Neural cell (in vitro differentiated cells): Measurements from ENCODE around the gene RCSD1. TPM values are rescaled to one million over a fixed set of nuclear protein-coding genes. Genes with fewer than 3 reads are reported as not detected.

Source experiments
- H2AFZ ChIP-seq: fragments of 200-600, 300-800 bp; sonication (generic), shearing (Covaris generic); 2 replicates; pipeline ENCODE4 v1.6.0; 2014; ENCODE audit warnings: low read depth, mild to moderate bottlenecking, antibody characterized with exemption, low read length, moderate library complexity
- H3F3A ChIP-seq: fragments of 200-600 bp; shearing (Covaris generic); 2 replicates; pipeline ENCODE4 v1.6.1; 2016; ENCODE audit warnings: mild to moderate bottlenecking, moderate library complexity, mixed read lengths, antibody characterized with exemption, low read length; ENCODE audit not compliant: insufficient read depth, poor library complexity, severe bottlenecking
- H3K27ac ChIP-seq: fragments of 200-600, 300-800 bp; sonication (generic), shearing (Covaris generic); 2 replicates; pipeline ENCODE4 v1.5.1; 2014; ENCODE audit warnings: mild to moderate bottlenecking, low read length, moderate library complexity
- H3K27me3 ChIP-seq: fragments of 300-800, 200-600 bp; sonication (generic), shearing (Covaris generic); 2 replicates; pipeline ENCODE4 v1.6.0; 2014; ENCODE audit warnings: mild to moderate bottlenecking, low read depth, low read length, moderate library complexity; ENCODE audit not compliant: insufficient read depth
- H3K36me3 ChIP-seq: fragments of 300-800, 200-600 bp; sonication (generic), shearing (Covaris generic); 2 replicates; pipeline ENCODE4 v1.5.1; 2014; ENCODE audit warnings: mild to moderate bottlenecking, antibody characterized with exemption, low read length, moderate library complexity; ENCODE audit not compliant: insufficient read depth
- H3K4me2 ChIP-seq: fragments of 300-800, 200-600 bp; sonication (generic), shearing (Covaris generic); 2 replicates; pipeline ENCODE4 v1.6.0; 2014; ENCODE audit warnings: mild to moderate bottlenecking, low read length
- H3K4me3 ChIP-seq: fragments of 300-800, 200-600 bp; sonication (generic), shearing (Covaris generic); 2 replicates; pipeline ENCODE4 v1.5.1; 2014; ENCODE audit warnings: mild to moderate bottlenecking, low read length, moderate library complexity
- H3K79me2 ChIP-seq: fragments of 200-600 bp; shearing (Covaris generic); replicated peaks from 2 replicates; pipeline ENCODE4 v1.6.0; 2014; ENCODE audit warnings: mild to moderate bottlenecking, low read length, moderate library complexity; ENCODE audit not compliant: insufficient read depth
- H3K9ac ChIP-seq: fragments of 300-800, 200-600 bp; sonication (generic), shearing (Covaris generic); 2 replicates; pipeline ENCODE4 v1.6.1; 2016; ENCODE audit warnings: mild to moderate bottlenecking, low read length, mixed read lengths
- H3K9me2 ChIP-seq: fragments of 200-600 bp; shearing (Covaris generic); 2 replicates; pipeline ENCODE4 v1.6.1; 2016; ENCODE audit warnings: mild to moderate bottlenecking, low read length, mixed read lengths; ENCODE audit not compliant: insufficient read depth
- H3K9me3 ChIP-seq: fragments of 200-600, 300-800 bp; sonication (generic), shearing (Covaris generic); 2 replicates; pipeline ENCODE4 v1.6.1; 2016; ENCODE audit warnings: mild to moderate bottlenecking, mixed run types, low read length, moderate library complexity, mixed read lengths
- H4K20me1 ChIP-seq: fragments of 200-600 bp; shearing (Covaris generic); 2 replicates; pipeline ENCODE4 v1.6.1; 2016; ENCODE audit warnings: mild to moderate bottlenecking, mixed run types; ENCODE audit not compliant: insufficient read depth
- EP300 ChIP-seq: fragments of 450-650 bp; conservative IDR thresholded peaks from 2 replicates; pipeline ENCODE4 v1.6.1; 2014; ENCODE audit warnings: antibody characterized with exemption, mild to moderate bottlenecking, moderate library complexity; ENCODE audit not compliant: poor library complexity, severe bottlenecking
- EZH2 ChIP-seq: fragments of 200-600, 300-800 bp; shearing (Covaris generic), sonication (generic); IDR thresholded peaks from 2 replicates; pipeline ENCODE4 v1.6.1; 2014; ENCODE audit warnings: antibody characterized with exemption, low read length, borderline replicate concordance, mild to moderate bottlenecking; ENCODE audit not compliant: insufficient read depth, poor library complexity, severe bottlenecking
- MXI1 ChIP-seq: fragments of 450-650 bp; conservative IDR thresholded peaks from 2 replicates; pipeline ENCODE4 v1.6.1; 2014; ENCODE audit warnings: antibody characterized with exemption, mild to moderate bottlenecking; ENCODE audit not compliant: poor library complexity, severe bottlenecking
- POLR2AphosphoS5 ChIP-seq: IDR thresholded peaks from 2 replicates; pipeline ENCODE4 v1.6.1; 2012
- RAD21 ChIP-seq: fragments of 450-650 bp; conservative IDR thresholded peaks from 2 replicates; pipeline ENCODE4 v1.6.1; 2014; ENCODE audit warnings: antibody characterized with exemption, mild to moderate bottlenecking, moderate library complexity
- SMC3 ChIP-seq: fragments of 450-650 bp; conservative IDR thresholded peaks from 2 replicates; pipeline ENCODE4 v1.6.1; 2014; ENCODE audit warnings: antibody characterized with exemption, mild to moderate bottlenecking, moderate library complexity; ENCODE audit not compliant: poor library complexity
- TAF1 ChIP-seq: IDR thresholded peaks from 2 replicates; pipeline ENCODE4 v1.6.1; 2012; ENCODE audit warnings: low read depth
- polyA plus RNA-seq: library from polyadenylated mRNA; depleted of rRNA; stranded (reverse); fragments of >200 nt; gene quantifications from 2 replicates; pipeline ENCODE4 v1.2.3, GENCODE V29; 2014
- TF ChIP-seq, protein P1 (sequence below): fragments of 450-650 bp; IDR thresholded peaks from 2 replicates; pipeline ENCODE4 v1.5.1; 2014; ENCODE audit warnings: antibody characterized with exemption, mild to moderate bottlenecking, moderate library complexity; ENCODE audit not compliant: poor library complexity, severe bottlenecking
- TF ChIP-seq, protein P2 (sequence below): IDR thresholded peaks from 2 replicates; pipeline ENCODE4 v1.6.1; 2012; ENCODE audit warnings: borderline replicate concordance

Gene RCSD1
- polyA plus RNA-seq, 1 donor from 2014 or later, result not detected

DNA sequence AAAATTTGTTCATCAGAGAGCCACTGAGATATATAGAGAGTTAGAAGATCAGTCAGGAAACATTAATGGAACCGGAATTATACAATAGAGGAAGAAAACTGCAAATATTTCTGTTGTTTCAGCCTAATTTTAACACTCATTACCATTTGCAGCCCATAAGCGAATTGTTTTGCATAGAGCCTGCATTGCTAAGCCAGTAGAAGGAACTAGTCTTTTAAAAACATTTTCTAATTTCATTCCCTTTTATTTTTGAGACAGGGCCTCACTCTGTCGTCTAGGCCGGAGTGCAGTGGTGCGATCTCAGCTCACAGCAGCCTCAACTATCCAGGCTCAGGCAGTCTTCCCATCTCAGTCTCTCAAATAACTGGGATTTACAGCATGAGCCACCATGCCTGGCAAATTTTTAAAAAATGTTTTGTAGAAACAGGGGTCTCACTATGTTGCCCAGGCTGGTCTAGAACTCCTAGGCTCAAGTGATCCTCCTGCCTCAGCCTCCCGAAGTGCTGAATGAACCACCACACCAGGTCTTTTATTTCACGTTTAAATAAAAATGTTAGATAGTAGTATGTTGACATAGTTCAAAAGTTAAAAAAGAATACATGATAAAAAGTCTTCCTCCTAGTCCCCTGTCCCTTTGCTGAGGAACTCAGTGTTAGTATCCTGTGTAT lies 117.1 kb downstream of the RCSD1 start:
- Histone ChIP-seq H3K27me3 (no peaks in the 10 kb centered on the region), H4K20me1 (no peaks in the 10 kb centered on the region), H3F3A (no peaks in the 10 kb centered on the region), H3K36me3 (no peaks in the 10 kb centered on the region), H3K27ac (no peak overlapping the region), H3K4me2 (no peak overlapping the region), H3K79me2 (peaks cover 18% of the 10 kb centered on the region), H3K4me3 (no peak overlapping the region), H3K9me2 (no peaks in the 10 kb centered on the region), H2AFZ (no peak overlapping the region), H3K9ac (no peak overlapping the region), H3K9me3 (no peaks in the 10 kb centered on the region)
- TF ChIP-seq EZH2 (no peak), SMC3 (no peak), MXI1 (no peak), POLR2AphosphoS5 (no peak), EP300 (no peak), TAF1 (no peak), RAD21 (no peak)
- TF ChIP-seq, protein P1, sequence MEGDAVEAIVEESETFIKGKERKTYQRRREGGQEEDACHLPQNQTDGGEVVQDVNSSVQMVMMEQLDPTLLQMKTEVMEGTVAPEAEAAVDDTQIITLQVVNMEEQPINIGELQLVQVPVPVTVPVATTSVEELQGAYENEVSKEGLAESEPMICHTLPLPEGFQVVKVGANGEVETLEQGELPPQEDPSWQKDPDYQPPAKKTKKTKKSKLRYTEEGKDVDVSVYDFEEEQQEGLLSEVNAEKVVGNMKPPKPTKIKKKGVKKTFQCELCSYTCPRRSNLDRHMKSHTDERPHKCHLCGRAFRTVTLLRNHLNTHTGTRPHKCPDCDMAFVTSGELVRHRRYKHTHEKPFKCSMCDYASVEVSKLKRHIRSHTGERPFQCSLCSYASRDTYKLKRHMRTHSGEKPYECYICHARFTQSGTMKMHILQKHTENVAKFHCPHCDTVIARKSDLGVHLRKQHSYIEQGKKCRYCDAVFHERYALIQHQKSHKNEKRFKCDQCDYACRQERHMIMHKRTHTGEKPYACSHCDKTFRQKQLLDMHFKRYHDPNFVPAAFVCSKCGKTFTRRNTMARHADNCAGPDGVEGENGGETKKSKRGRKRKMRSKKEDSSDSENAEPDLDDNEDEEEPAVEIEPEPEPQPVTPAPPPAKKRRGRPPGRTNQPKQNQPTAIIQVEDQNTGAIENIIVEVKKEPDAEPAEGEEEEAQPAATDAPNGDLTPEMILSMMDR, result no peak
- TF ChIP-seq, protein P2, sequence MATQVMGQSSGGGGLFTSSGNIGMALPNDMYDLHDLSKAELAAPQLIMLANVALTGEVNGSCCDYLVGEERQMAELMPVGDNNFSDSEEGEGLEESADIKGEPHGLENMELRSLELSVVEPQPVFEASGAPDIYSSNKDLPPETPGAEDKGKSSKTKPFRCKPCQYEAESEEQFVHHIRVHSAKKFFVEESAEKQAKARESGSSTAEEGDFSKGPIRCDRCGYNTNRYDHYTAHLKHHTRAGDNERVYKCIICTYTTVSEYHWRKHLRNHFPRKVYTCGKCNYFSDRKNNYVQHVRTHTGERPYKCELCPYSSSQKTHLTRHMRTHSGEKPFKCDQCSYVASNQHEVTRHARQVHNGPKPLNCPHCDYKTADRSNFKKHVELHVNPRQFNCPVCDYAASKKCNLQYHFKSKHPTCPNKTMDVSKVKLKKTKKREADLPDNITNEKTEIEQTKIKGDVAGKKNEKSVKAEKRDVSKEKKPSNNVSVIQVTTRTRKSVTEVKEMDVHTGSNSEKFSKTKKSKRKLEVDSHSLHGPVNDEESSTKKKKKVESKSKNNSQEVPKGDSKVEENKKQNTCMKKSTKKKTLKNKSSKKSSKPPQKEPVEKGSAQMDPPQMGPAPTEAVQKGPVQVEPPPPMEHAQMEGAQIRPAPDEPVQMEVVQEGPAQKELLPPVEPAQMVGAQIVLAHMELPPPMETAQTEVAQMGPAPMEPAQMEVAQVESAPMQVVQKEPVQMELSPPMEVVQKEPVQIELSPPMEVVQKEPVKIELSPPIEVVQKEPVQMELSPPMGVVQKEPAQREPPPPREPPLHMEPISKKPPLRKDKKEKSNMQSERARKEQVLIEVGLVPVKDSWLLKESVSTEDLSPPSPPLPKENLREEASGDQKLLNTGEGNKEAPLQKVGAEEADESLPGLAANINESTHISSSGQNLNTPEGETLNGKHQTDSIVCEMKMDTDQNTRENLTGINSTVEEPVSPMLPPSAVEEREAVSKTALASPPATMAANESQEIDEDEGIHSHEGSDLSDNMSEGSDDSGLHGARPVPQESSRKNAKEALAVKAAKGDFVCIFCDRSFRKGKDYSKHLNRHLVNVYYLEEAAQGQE, result no peak

DNA sequence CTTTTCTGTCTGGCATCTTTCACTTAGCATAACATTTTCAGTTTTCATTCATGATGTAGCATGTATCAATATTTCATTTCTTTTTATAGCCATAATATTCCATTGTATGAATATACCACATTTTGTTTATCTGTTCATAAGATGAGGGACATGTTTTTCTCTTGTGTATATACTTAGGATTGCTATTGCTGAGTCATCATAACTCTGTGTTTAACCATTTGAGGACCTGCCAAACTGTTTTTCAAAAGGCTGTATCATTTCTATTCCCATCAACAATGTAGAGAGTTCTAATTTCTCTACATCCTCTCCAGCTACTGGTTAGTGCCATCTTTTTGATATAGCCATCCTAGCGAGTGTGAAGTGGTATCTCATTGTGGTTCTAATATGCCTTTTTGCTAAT lies 118.0 kb downstream of the RCSD1 start:
- TF ChIP-seq SMC3 (no peak), MXI1 (no peak), EP300 (no peak), RAD21 (no peak), EZH2 (no peak), POLR2AphosphoS5 (no peak), TAF1 (no peak)
- TF ChIP-seq, protein P1, result no peak
- TF ChIP-seq, protein P2, result no peak
- H3K9ac ChIP-seq, result no peak overlapping the region
- no peaks in the 10 kb centered on the region for H3K36me3 ChIP-seq
- H4K20me1 ChIP-seq, result no peaks in the 10 kb centered on the region
- no peaks in the 10 kb centered on the region for H3F3A ChIP-seq
- no peak overlapping the region for H3K4me2 ChIP-seq
- no peaks in the 10 kb centered on the region for H3K9me2 ChIP-seq
- no peak overlapping the region for H3K4me3 ChIP-seq
- no peaks in the 10 kb centered on the region for H3K27me3 ChIP-seq
- H3K9me3 ChIP-seq, result no peaks in the 10 kb centered on the region
- no peak overlapping the region for H2AFZ ChIP-seq
- H3K27ac ChIP-seq, result no peak overlapping the region
- H3K79me2 ChIP-seq, result peaks cover 21% of the 10 kb centered on the region
